Measurements from ENCODE around the gene MILR1. TPM values are rescaled to one million over a fixed set of nuclear protein-coding genes. Genes with fewer than 3 reads are reported as not detected.

Gene MILR1
- total and polyA plus RNA-seq, 2 experiments from 2014 or later = 0.39 TPM; not detected in 1

DNA sequence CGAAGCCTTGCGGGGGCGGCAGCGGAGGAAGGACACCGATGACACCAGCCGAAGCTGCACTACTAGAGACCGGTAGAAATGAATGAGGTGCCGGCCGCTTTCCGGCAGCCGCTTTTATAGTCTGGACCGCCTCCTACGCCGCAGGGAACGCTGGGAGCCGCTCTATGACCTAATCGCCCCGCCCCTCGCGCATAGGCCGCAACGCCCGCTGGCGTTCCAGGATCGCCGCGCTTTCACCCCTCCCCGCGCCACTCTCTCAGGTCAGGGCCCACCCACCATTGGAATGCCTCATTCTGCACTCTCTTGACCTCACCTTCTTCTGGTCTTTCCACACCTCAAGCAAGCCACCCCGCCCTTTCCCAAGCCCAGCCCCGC lies 57.3 kb downstream of the MILR1 start, which contains the start of gene DDX5:
Gene DDX5 (minus strand): TSS at position 89 of the 375 bp plus-strand sequence. CDS start 170 bp downstream, outside the sequence.
- peak; percentile 67 for ATAC-seq
- H3K4me2 ChIP-seq = peak within 1 kb of the TSS; percentile 91
- H3K36me3 Mint-ChIP-seq (ENCODE audit: low read depth) = peaks cover 86% of the 10 kb centered on the region

DNA sequence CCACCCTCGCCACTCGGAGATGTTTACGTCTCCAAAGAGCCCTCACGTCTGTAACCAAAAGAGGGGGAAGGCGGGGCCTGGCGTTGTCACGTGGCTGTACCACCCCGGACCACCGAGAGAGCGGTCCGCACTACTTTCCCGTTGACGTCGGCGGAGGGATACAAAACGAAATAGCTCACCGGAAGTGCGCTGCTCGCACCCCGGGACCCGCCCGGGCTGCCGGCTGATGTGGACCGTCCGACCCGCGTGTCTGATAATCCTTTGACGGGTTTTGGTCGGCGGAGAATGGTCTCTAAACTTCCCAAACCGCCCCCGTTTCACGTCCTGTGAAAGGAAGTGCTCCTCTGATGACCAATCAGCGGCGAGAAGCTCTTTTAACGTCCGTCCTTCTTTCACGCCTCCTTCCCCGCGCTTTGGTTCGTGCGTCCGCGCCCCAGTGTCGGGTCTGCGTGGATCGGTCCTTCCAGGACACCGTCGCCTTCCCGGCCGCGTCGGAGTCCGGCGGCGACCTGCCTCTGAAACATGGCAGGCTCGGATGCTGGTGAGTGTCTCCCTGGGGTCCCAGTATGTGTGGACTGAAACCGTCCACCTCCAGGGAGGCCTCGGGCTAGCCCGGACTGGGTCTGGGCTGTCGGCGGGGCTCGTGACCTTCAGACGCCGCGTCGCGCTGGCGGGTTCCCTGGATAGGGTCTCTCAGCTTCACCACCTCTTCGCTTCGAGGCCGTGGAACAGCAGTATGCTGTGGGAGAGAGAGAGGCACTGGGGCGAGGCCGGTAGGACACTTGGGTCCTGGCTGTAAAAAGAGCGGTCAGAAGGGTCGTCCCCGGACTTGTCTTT lies 57.9 kb downstream of the MILR1 start, which contains the start of gene CEP95:
Gene CEP95 (plus strand): TSS at position 402 of the 837 bp plus-strand sequence. CDS start 121 bp downstream, at position 523.
- H3K4me3 ChIP-seq = peak within 1 kb of the TSS; percentile 100
- H2AFZ ChIP-seq = no peak within 1 kb of the TSS
- peaks cover 52% of the 10 kb centered on the region for H3K36me3 ChIP-seq (ENCODE audit: insufficient read depth)
- H3K4me1 ChIP-seq (ENCODE audit: insufficient read depth) = peaks cover 16% of the 10 kb centered on the region
- H3K9me3 Mint-ChIP-seq = peaks cover 4% of the 10 kb centered on the region; the same call in 1 of the 3 replicates
- peaks cover 86% of the 10 kb centered on the region for H3K36me3 Mint-ChIP-seq (ENCODE audit: low read depth)
- DNase-seq (ENCODE audit: low spot score) (peak; percentile 98), ATAC-seq (peak; percentile 64)
- no peaks in the 10 kb centered on the region for H3K9me2 ChIP-seq (ENCODE audit: insufficient read depth)
- H3K4me3 Mint-ChIP-seq = peak within 1 kb of the TSS; percentile 99
- peaks cover 55% of the 10 kb centered on the region for H3K4me1 Mint-ChIP-seq
- peak within 1 kb of the TSS; percentile 100 for H3K27ac Mint-ChIP-seq
- H4K20me1 ChIP-seq (replicated peaks; ENCODE audit: insufficient read depth) = peaks cover 48% of the 10 kb centered on the region
- H3K27me3 ChIP-seq (ENCODE audit: insufficient read depth) = no peaks in the 10 kb centered on the region
- peak within 1 kb of the TSS; percentile 99 for H3K27ac ChIP-seq (ENCODE audit: low read depth)
- peaks cover 26% of the 10 kb centered on the region for H3F3A ChIP-seq (replicated peaks; ENCODE audit: low read depth)
- peaks cover 24% of the 10 kb centered on the region for H3K27me3 Mint-ChIP-seq (ENCODE audit: insufficient read depth, low read depth, poor library complexity)
- H3K79me2 ChIP-seq (replicated peaks; ENCODE audit: insufficient read depth) = peaks cover 93% of the 10 kb centered on the region
- H3K4me2 ChIP-seq = peak within 1 kb of the TSS; percentile 91
- TF ChIP-seq POLR2AphosphoS5 (IDR thresholded peaks at IDR 0.05; ENCODE audit: low read depth) (peak; percentile 54), JUNB (IDR thresholded peaks at IDR 0.05; ENCODE audit: unreplicated experiment) (no peak), CREB1 (CRISPR knock-in tag; IDR thresholded peaks at IDR 0.05; ENCODE audit: low read depth) (peak; percentile 94)
- TF ChIP-seq, protein P1, sequence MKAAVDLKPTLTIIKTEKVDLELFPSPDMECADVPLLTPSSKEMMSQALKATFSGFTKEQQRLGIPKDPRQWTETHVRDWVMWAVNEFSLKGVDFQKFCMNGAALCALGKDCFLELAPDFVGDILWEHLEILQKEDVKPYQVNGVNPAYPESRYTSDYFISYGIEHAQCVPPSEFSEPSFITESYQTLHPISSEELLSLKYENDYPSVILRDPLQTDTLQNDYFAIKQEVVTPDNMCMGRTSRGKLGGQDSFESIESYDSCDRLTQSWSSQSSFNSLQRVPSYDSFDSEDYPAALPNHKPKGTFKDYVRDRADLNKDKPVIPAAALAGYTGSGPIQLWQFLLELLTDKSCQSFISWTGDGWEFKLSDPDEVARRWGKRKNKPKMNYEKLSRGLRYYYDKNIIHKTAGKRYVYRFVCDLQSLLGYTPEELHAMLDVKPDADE (IDR thresholded peaks at IDR 0.05) = peak; percentile 80; the same call in 1 of the 2 replicates
- TF ChIP-seq, protein P2, sequence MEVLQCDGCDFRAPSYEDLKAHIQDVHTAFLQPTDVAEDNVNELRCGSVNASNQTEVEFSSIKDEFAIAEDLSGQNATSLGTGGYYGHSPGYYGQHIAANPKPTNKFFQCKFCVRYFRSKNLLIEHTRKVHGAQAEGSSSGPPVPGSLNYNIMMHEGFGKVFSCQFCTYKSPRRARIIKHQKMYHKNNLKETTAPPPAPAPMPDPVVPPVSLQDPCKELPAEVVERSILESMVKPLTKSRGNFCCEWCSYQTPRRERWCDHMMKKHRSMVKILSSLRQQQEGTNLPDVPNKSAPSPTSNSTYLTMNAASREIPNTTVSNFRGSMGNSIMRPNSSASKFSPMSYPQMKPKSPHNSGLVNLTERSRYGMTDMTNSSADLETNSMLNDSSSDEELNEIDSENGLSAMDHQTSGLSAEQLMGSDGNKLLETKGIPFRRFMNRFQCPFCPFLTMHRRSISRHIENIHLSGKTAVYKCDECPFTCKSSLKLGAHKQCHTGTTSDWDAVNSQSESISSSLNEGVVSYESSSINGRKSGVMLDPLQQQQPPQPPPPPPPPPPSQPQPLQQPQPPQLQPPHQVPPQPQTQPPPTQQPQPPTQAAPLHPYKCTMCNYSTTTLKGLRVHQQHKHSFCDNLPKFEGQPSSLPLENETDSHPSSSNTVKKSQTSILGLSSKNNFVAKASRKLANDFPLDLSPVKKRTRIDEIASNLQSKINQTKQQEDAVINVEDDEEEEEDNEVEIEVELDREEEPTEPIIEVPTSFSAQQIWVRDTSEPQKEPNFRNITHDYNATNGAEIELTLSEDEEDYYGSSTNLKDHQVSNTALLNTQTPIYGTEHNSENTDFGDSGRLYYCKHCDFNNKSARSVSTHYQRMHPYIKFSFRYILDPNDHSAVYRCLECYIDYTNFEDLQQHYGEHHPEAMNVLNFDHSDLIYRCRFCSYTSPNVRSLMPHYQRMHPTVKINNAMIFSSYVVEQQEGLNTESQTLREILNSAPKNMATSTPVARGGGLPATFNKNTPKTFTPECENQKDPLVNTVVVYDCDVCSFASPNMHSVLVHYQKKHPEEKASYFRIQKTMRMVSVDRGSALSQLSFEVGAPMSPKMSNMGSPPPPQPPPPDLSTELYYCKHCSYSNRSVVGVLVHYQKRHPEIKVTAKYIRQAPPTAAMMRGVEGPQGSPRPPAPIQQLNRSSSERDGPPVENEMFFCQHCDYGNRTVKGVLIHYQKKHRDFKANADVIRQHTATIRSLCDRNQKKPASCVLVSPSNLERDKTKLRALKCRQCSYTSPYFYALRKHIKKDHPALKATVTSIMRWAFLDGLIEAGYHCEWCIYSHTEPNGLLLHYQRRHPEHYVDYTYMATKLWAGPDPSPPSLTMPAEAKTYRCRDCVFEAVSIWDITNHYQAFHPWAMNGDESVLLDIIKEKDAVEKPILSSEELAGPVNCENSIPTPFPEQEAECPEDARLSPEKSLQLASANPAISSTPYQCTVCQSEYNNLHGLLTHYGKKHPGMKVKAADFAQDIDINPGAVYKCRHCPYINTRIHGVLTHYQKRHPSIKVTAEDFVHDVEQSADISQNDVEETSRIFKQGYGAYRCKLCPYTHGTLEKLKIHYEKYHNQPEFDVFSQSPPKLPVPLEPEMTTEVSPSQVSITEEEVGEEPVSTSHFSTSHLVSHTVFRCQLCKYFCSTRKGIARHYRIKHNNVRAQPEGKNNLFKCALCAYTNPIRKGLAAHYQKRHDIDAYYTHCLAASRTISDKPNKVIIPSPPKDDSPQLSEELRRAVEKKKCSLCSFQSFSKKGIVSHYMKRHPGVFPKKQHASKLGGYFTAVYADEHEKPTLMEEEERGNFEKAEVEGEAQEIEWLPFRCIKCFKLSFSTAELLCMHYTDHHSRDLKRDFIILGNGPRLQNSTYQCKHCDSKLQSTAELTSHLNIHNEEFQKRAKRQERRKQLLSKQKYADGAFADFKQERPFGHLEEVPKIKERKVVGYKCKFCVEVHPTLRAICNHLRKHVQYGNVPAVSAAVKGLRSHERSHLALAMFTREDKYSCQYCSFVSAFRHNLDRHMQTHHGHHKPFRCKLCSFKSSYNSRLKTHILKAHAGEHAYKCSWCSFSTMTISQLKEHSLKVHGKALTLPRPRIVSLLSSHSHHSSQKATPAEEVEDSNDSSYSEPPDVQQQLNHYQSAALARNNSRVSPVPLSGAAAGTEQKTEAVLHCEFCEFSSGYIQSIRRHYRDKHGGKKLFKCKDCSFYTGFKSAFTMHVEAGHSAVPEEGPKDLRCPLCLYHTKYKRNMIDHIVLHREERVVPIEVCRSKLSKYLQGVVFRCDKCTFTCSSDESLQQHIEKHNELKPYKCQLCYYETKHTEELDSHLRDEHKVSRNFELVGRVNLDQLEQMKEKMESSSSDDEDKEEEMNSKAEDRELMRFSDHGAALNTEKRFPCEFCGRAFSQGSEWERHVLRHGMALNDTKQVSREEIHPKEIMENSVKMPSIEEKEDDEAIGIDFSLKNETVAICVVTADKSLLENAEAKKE (CRISPR knock-in tag; IDR thresholded peaks at IDR 0.05) = no peak

More for the DNA sequence above, 57.3 kb downstream of the MILR1 start, which contains the start of gene DDX5:
- Mint-ChIP-seq H3K27me3 (ENCODE audit: insufficient read depth, low read depth, poor library complexity) (peaks cover 24% of the 10 kb centered on the region), H3K4me1 (peaks cover 55% of the 10 kb centered on the region), H3K27ac (peak within 1 kb of the TSS; percentile 100), H3K4me3 (peak within 1 kb of the TSS; percentile 99), H3K9me3 (peaks cover 4% of the 10 kb centered on the region; the same call in 1 of the 3 replicates)
- Histone ChIP-seq H3K79me2 (replicated peaks; ENCODE audit: insufficient read depth) (peaks cover 93% of the 10 kb centered on the region), H4K20me1 (replicated peaks; ENCODE audit: insufficient read depth) (peaks cover 51% of the 10 kb centered on the region), H2AFZ (no peak within 1 kb of the TSS), H3K27me3 (ENCODE audit: insufficient read depth) (no peaks in the 10 kb centered on the region), H3K4me3 (peak within 1 kb of the TSS; percentile 100), H3K36me3 (ENCODE audit: insufficient read depth) (peaks cover 52% of the 10 kb centered on the region), H3K9me2 (ENCODE audit: insufficient read depth) (no peaks in the 10 kb centered on the region), H3K4me1 (ENCODE audit: insufficient read depth) (peaks cover 16% of the 10 kb centered on the region), H3K27ac (ENCODE audit: low read depth) (peak within 1 kb of the TSS; percentile 99), H3F3A (replicated peaks; ENCODE audit: low read depth) (peaks cover 31% of the 10 kb centered on the region)
- peak; percentile 98 for DNase-seq (ENCODE audit: low spot score)
- TF ChIP-seq ZNF114 (CRISPR knock-in tag; IDR thresholded peaks at IDR 0.05) = no peak
- no peak for TF ChIP-seq JUNB (IDR thresholded peaks at IDR 0.05; ENCODE audit: unreplicated experiment)
- peak; percentile 72 for TF ChIP-seq CREB1 (CRISPR knock-in tag; IDR thresholded peaks at IDR 0.05; ENCODE audit: low read depth)
- no peak for TF ChIP-seq ZNF331 (CRISPR knock-in tag; IDR thresholded peaks at IDR 0.05; ENCODE audit: low read depth)
- peak; percentile 92 for TF ChIP-seq POLR2AphosphoS5 (IDR thresholded peaks at IDR 0.05; ENCODE audit: low read depth)
- no peak for TF ChIP-seq NANOG (IDR thresholded peaks at IDR 0.05; ENCODE audit: borderline replicate concordance)
